T-helper 17 cell (primary cell): ENCODE data around the gene CLCN6. TPM values are rescaled to one million over a fixed set of nuclear protein-coding genes. Genes with fewer than 3 reads are reported as not detected.
A peak's percentile ranks its signal among the peaks of the same experiment; 100 is the strongest.

Experiments used
- ATAC-seq: fragments of 150-1000 bp; cut with Tn5 transposase; 2 replicates; pipeline ENCODE4 v1.10.0; 2021; ENCODE audit warnings: mild to moderate bottlenecking, moderate library complexity
- DNase-seq, 3 donors: peaks; one replicate each; pipeline versions ENCODE4 v3.0.0 to v3.0.0-alpha.2; 2020 to 2021
- H3K9me3 ChIP-seq: one replicate; pipeline ENCODE4 v1.7.0; 2013; ENCODE audit warnings: low read length, mild to moderate bottlenecking; ENCODE audit not compliant: control insufficient read depth, poor library complexity, severe bottlenecking
- H3K27ac Mint-ChIP-seq: one replicate; pipeline ENCODE4 v1.8.0; 2022; ENCODE audit warnings: mild to moderate bottlenecking, moderate library complexity, mixed read lengths
- H3K27me3 Mint-ChIP-seq: one replicate; pipeline ENCODE4 v1.8.0; 2022; ENCODE audit warnings: mixed read lengths
- H3K36me3 Mint-ChIP-seq: one replicate; pipeline ENCODE4 v1.8.0; 2022; ENCODE audit warnings: low read depth, mixed read lengths
- H3K4me1 Mint-ChIP-seq: one replicate; pipeline ENCODE4 v1.8.0; 2022; ENCODE audit warnings: mild to moderate bottlenecking, mixed read lengths
- H3K4me3 Mint-ChIP-seq: one replicate; pipeline ENCODE4 v1.8.0; 2022; ENCODE audit warnings: mild to moderate bottlenecking, moderate library complexity, mixed read lengths
- total RNA-seq, 4 donors: library from RNA in 2 of 4; stranded (reverse) in 2 of 4; gene quantifications; one replicate each; pipeline ENCODE4 v1.2.3 and lab custom pipeline; 2022 to 2026

CLCN6 gene
- total RNA-seq, 2 donors from 2014 or later: 11.7 to 13.8 TPM

GRCh38 chr1:11804666-11805421 is 1.1 kb upstream of the CLCN6 start:
- H3K27me3 Mint-ChIP-seq: no peaks in the 10 kb centered on the region
- H3K4me3 Mint-ChIP-seq: peak overlapping the region; percentile 99
- no peaks in the 10 kb centered on the region for H3K36me3 Mint-ChIP-seq
- H3K4me1 Mint-ChIP-seq: peaks cover 36% of the 10 kb centered on the region
- ATAC-seq (no peak), DNase-seq (no peak)
- H3K27ac Mint-ChIP-seq: peak overlapping the region; percentile 89
- no peaks in the 10 kb centered on the region for H3K9me3 ChIP-seq

- Mint-ChIP-seq H3K4me1 (peaks cover 32% of the 10 kb centered on the region), H3K27me3 (no peaks in the 10 kb centered on the region)
- DNase-seq: peak in 1 of 3 donors; percentile 73
Measured at GRCh38 chr1:11806307-11806936, 431 bp downstream of the CLCN6 start.

GRCh38 chr1:11807133-11807532 is 1.1 kb downstream of the CLCN6 start:
- Mint-ChIP-seq H3K27me3 (no peaks in the 10 kb centered on the region), H3K36me3 (no peaks in the 10 kb centered on the region), H3K4me3 (peak overlapping the region; percentile 12), H3K27ac (peak overlapping the region; percentile 96), H3K4me1 (peaks cover 34% of the 10 kb centered on the region)
- no peak for DNase-seq
- ATAC-seq: no peak
- H3K9me3 ChIP-seq: no peaks in the 10 kb centered on the region

More at GRCh38 chr1:11806307-11806936, 431 bp downstream of the CLCN6 start:
- peak overlapping the region; percentile 99 for H3K4me3 Mint-ChIP-seq
- H3K36me3 Mint-ChIP-seq: no peaks in the 10 kb centered on the region
- no peaks in the 10 kb centered on the region for H3K9me3 ChIP-seq
- ATAC-seq: peak; percentile 75
- H3K27ac Mint-ChIP-seq: peak overlapping the region; percentile 96

- DNase-seq (no peak), ATAC-seq (no peak)
- no peaks in the 10 kb centered on the region for H3K9me3 ChIP-seq
- H3K4me3 Mint-ChIP-seq: no peak overlapping the region
- H3K4me1 Mint-ChIP-seq: peaks cover 4% of the 10 kb centered on the region
- H3K27me3 Mint-ChIP-seq: no peaks in the 10 kb centered on the region
- no peaks in the 10 kb centered on the region for H3K36me3 Mint-ChIP-seq
- H3K27ac Mint-ChIP-seq: no peak overlapping the region
Measured at GRCh38 chr1:11813021-11813420, 7.0 kb downstream of the CLCN6 start.

GRCh38 chr1:11817192-11817591 is 11.2 kb downstream of the CLCN6 start:
- H3K27ac Mint-ChIP-seq: no peak overlapping the region
- H3K4me3 Mint-ChIP-seq: no peak overlapping the region
- H3K9me3 ChIP-seq: no peaks in the 10 kb centered on the region
- no peak for ATAC-seq
- H3K4me1 Mint-ChIP-seq: peaks cover 2% of the 10 kb centered on the region
- DNase-seq: no peak
- H3K27me3 Mint-ChIP-seq: no peaks in the 10 kb centered on the region
- peaks cover 2% of the 10 kb centered on the region for H3K36me3 Mint-ChIP-seq

GRCh38 chr1:11822091-11822490 is 16.1 kb downstream of the CLCN6 start:
- H3K27ac Mint-ChIP-seq: no peak overlapping the region
- peaks cover 2% of the 10 kb centered on the region for H3K36me3 Mint-ChIP-seq
- no peaks in the 10 kb centered on the region for H3K9me3 ChIP-seq
- H3K4me1 Mint-ChIP-seq: peaks cover 2% of the 10 kb centered on the region
- DNase-seq (no peak), ATAC-seq (no peak)
- H3K27me3 Mint-ChIP-seq: no peaks in the 10 kb centered on the region
- no peak overlapping the region for H3K4me3 Mint-ChIP-seq

- DNase-seq (no peak), ATAC-seq (no peak)
- Mint-ChIP-seq H3K27ac (peak overlapping the region; percentile 16), H3K36me3 (peaks cover 2% of the 10 kb centered on the region), H3K4me3 (no peak overlapping the region), H3K27me3 (no peaks in the 10 kb centered on the region), H3K4me1 (peaks cover 2% of the 10 kb centered on the region)
- no peaks in the 10 kb centered on the region for H3K9me3 ChIP-seq
Measured at GRCh38 chr1:11823366-11824137, 17.6 kb downstream of the CLCN6 start.

- peaks cover 2% of the 10 kb centered on the region for H3K4me1 Mint-ChIP-seq
- no peaks in the 10 kb centered on the region for H3K27me3 Mint-ChIP-seq
- no peak overlapping the region for H3K27ac Mint-ChIP-seq
- ATAC-seq (no peak), DNase-seq (no peak)
- H3K4me3 Mint-ChIP-seq: no peak overlapping the region
- no peaks in the 10 kb centered on the region for H3K36me3 Mint-ChIP-seq
- H3K9me3 ChIP-seq: no peaks in the 10 kb centered on the region
Measured at GRCh38 chr1:11825131-11825530, 19.1 kb downstream of the CLCN6 start.

GRCh38 chr1:11826946-11827345 is 21.0 kb downstream of the CLCN6 start:
- Mint-ChIP-seq H3K27ac (no peak overlapping the region), H3K27me3 (no peaks in the 10 kb centered on the region)

GRCh38 chr1:11828511-11828910 is 22.5 kb downstream of the CLCN6 start:
- Mint-ChIP-seq H3K27ac (no peak overlapping the region), H3K36me3 (peaks cover 2% of the 10 kb centered on the region), H3K4me1 (no peaks in the 10 kb centered on the region), H3K27me3 (no peaks in the 10 kb centered on the region), H3K4me3 (peak overlapping the region; percentile 33)
- ATAC-seq (no peak), DNase-seq (no peak)
- no peaks in the 10 kb centered on the region for H3K9me3 ChIP-seq

More at GRCh38 chr1:11826946-11827345, 21.0 kb downstream of the CLCN6 start:
- DNase-seq (no peak), ATAC-seq (no peak)
- no peaks in the 10 kb centered on the region for H3K9me3 ChIP-seq
- Mint-ChIP-seq H3K36me3 (no peaks in the 10 kb centered on the region), H3K4me3 (no peak overlapping the region), H3K4me1 (no peaks in the 10 kb centered on the region)

- DNase-seq (no peak), ATAC-seq (no peak)
- peaks cover 9% of the 10 kb centered on the region for H3K36me3 Mint-ChIP-seq
- no peak overlapping the region for H3K27ac Mint-ChIP-seq
- H3K9me3 ChIP-seq: no peaks in the 10 kb centered on the region
- no peaks in the 10 kb centered on the region for H3K27me3 Mint-ChIP-seq
- H3K4me1 Mint-ChIP-seq: peaks cover 2% of the 10 kb centered on the region
- H3K4me3 Mint-ChIP-seq: no peak overlapping the region
Measured at GRCh38 chr1:11831945-11832725, 26.1 kb downstream of the CLCN6 start.

GRCh38 chr1:11833497-11833896 is 27.5 kb downstream of the CLCN6 start:
- DNase-seq (no peak), ATAC-seq (no peak)
- Mint-ChIP-seq H3K4me1 (peaks cover 3% of the 10 kb centered on the region), H3K4me3 (no peak overlapping the region), H3K27me3 (no peaks in the 10 kb centered on the region), H3K27ac (no peak overlapping the region), H3K36me3 (peaks cover 9% of the 10 kb centered on the region)
- no peaks in the 10 kb centered on the region for H3K9me3 ChIP-seq

- Mint-ChIP-seq H3K27me3 (no peaks in the 10 kb centered on the region), H3K4me3 (no peak overlapping the region), H3K4me1 (peaks cover 6% of the 10 kb centered on the region), H3K27ac (no peak overlapping the region), H3K36me3 (peaks cover 9% of the 10 kb centered on the region)
- H3K9me3 ChIP-seq: no peaks in the 10 kb centered on the region
- ATAC-seq (no peak), DNase-seq (no peak)
Measured at GRCh38 chr1:11833900-11834299, 27.9 kb downstream of the CLCN6 start.
